ENCODE results near the gene TGFB3.

TGFB3 gene

GRCh38 chr14:75917322-75917945, 64.4 kb downstream of the TGFB3 start:
- H3K27ac Mint-ChIP-seq = no peak overlapping the region
- H3K4me1 Mint-ChIP-seq (ENCODE audit: low read depth) = no peaks in the 10 kb centered on the region

GRCh38 chr14:75915045-75915444, 66.8 kb downstream of the TGFB3 start:
- no peak overlapping the region for H3K27ac Mint-ChIP-seq
- no peaks in the 10 kb centered on the region for H3K9me3 Mint-ChIP-seq
- H3K4me1 Mint-ChIP-seq (ENCODE audit: low read depth) = no peaks in the 10 kb centered on the region
- H3K4me3 Mint-ChIP-seq = no peak overlapping the region
- H3K27me3 Mint-ChIP-seq = no peaks in the 10 kb centered on the region
- H3K36me3 Mint-ChIP-seq (ENCODE audit: low read depth) = peaks cover 14% of the 10 kb centered on the region
- no peak for DNase-seq

More at GRCh38 chr14:75917322-75917945, 64.4 kb downstream of the TGFB3 start:
- Mint-ChIP-seq H3K4me3 (no peak overlapping the region), H3K9me3 (peaks cover 2% of the 10 kb centered on the region), H3K27me3 (no peaks in the 10 kb centered on the region), H3K36me3 (ENCODE audit: low read depth) (peaks cover 15% of the 10 kb centered on the region)
- no peak for DNase-seq

- Mint-ChIP-seq H3K27me3 (no peaks in the 10 kb centered on the region), H3K9me3 (no peaks in the 10 kb centered on the region), H3K4me3 (no peak overlapping the region), H3K36me3 (ENCODE audit: low read depth) (peaks cover 17% of the 10 kb centered on the region), H3K27ac (no peak overlapping the region), H3K4me1 (ENCODE audit: low read depth) (no peaks in the 10 kb centered on the region)
- no peak for DNase-seq
These were observed 68.6 kb downstream of the TGFB3 start for GRCh38 chr14:75913183-75913582.

GRCh38 chr14:75911883-75912282, 69.9 kb downstream of the TGFB3 start:
- DNase-seq = no peak
- Mint-ChIP-seq H3K27me3 (no peaks in the 10 kb centered on the region), H3K27ac (no peak overlapping the region), H3K4me3 (no peak overlapping the region), H3K9me3 (no peaks in the 10 kb centered on the region), H3K36me3 (ENCODE audit: low read depth) (peaks cover 12% of the 10 kb centered on the region), H3K4me1 (ENCODE audit: low read depth) (no peaks in the 10 kb centered on the region)

- no peak overlapping the region for H3K27ac Mint-ChIP-seq
- no peaks in the 10 kb centered on the region for H3K27me3 Mint-ChIP-seq
These were observed 71.7 kb downstream of the TGFB3 start for GRCh38 chr14:75910048-75910447.

GRCh38 chr14:75909630-75910029, 72.2 kb downstream of the TGFB3 start:
- no peak overlapping the region for H3K27ac Mint-ChIP-seq
- no peak overlapping the region for H3K4me3 Mint-ChIP-seq
- H3K36me3 Mint-ChIP-seq (ENCODE audit: low read depth) = peaks cover 8% of the 10 kb centered on the region
- H3K9me3 Mint-ChIP-seq = no peaks in the 10 kb centered on the region
- H3K27me3 Mint-ChIP-seq = no peaks in the 10 kb centered on the region
- no peak for DNase-seq
- H3K4me1 Mint-ChIP-seq (ENCODE audit: low read depth) = no peaks in the 10 kb centered on the region

More at GRCh38 chr14:75910048-75910447, 71.7 kb downstream of the TGFB3 start:
- H3K4me3 Mint-ChIP-seq = no peak overlapping the region
- H3K4me1 Mint-ChIP-seq (ENCODE audit: low read depth) = no peaks in the 10 kb centered on the region
- H3K36me3 Mint-ChIP-seq (ENCODE audit: low read depth) = peaks cover 8% of the 10 kb centered on the region
- no peak for DNase-seq
- H3K9me3 Mint-ChIP-seq = no peaks in the 10 kb centered on the region

All from activated T-cell treated with anti-CD3 and anti-CD28 coated beads, Interleukin-2, amount 50 U/mL, for 24 hours (primary cell).